ENCODE data around the gene SFRP5.

GRCh38 chr10:97779975-97780374 is 8.2 kb upstream of the SFRP5 start:
- TF ChIP-seq CTCF (IDR thresholded peaks at IDR 0.05) (no peak), POLR2A (IDR thresholded peaks at IDR 0.05) (no peak)

All from breast epithelium (tissue), 3 donors.